GM10248 (cell line): Measurements from ENCODE around the gene RBPJL.

Source experiments
- CTCF ChIA-PET: fragments of 300-600 bp; sonication (Branson Sonifier 250); formaldehyde crosslinking; extraction: SDS; loops from one replicate; lab custom pipeline; 2021; ENCODE audit warnings: antibody characterized with exemption; lab: Yijun Ruan, JAX
- POLR2A ChIA-PET: fragments of 350-650 bp; sonication (Branson Sonifier 250); formaldehyde crosslinking; extraction: SDS; loops from one replicate; lab custom pipeline; 2020; ENCODE audit warnings: antibody characterized with exemption; lab: Yijun Ruan, JAX
- DNase-seq: peaks from one replicate; pipeline ENCODE4 v3.0.0; 2012; ENCODE audit errors: extremely low spot score
- CTCF ChIP-seq: IDR thresholded peaks from 2 replicates; pipeline ENCODE4 v1.5.1; 2012; ENCODE audit warnings: mild to moderate bottlenecking, low read depth; ENCODE audit errors: extremely low read depth, missing control alignments, control extremely low read depth

The RBPJL gene

GRCh38 chr20:45329497-45330319, 23.1 kb downstream of the RBPJL start:
- CTCF ChIA-PET: interaction anchor here (1.1 to 1.4 kb wide), 2 partner anchors 11 to 441 kb away, joined by 3 read pairs; no protein-coding TSS in a partner anchor
- DNase-seq: no peak
- POLR2A ChIA-PET: no interaction called here
- TF ChIP-seq CTCF: no peak

- POLR2A ChIA-PET: no interaction called here
- TF ChIP-seq CTCF: no peak
- no peak for DNase-seq
- CTCF ChIA-PET: no interaction called here
These were observed 23.8 kb downstream of the RBPJL start for GRCh38 chr20:45330476-45330875.

- ChIA-PET CTCF (interaction anchor here (0.8 to 2.0 kb wide), 7 partner anchors 10 to 100 kb away, joined by 3 to 6 read pairs (median 4); no protein-coding TSS in a partner anchor), POLR2A (no interaction called here)
- DNase-seq: no peak
- TF ChIP-seq CTCF: no peak
These were observed 30.1 kb downstream of the RBPJL start for GRCh38 chr20:45336530-45337366.

GRCh38 chr20:45337367-45338120, 30.9 kb downstream of the RBPJL start:
- no peak for TF ChIP-seq CTCF
- no peak for DNase-seq
- ChIA-PET CTCF (interaction anchor here (0.8 to 2.0 kb wide), 5 partner anchors 9 to 99 kb away, joined by 3 to 6 read pairs (median 4); no protein-coding TSS in a partner anchor), POLR2A (no interaction called here)

- TF ChIP-seq CTCF: no peak
- no peak for DNase-seq
- ChIA-PET CTCF (interaction anchor here (1.1 to 1.7 kb wide), 2 partner anchors 25 to 44 kb away, joined by 3 to 4 read pairs; partner anchors contain the start of gene SYS1), POLR2A (no interaction called here)
These were observed 31.7 kb downstream of the RBPJL start for GRCh38 chr20:45338121-45339030.
